Measurements from ENCODE around the gene FAM111A. TPM values are rescaled to one million over a fixed set of nuclear protein-coding genes. Genes with fewer than 3 reads are reported as not detected.

FAM111A gene
- total RNA-seq, 1 experiment from 2014 or later = 37.9 TPM

GRCh38 chr11:59196777-59197176 is 54.1 kb downstream of the FAM111A start:
- in situ Hi-C loops (cut with HindIII; ENCODE audit: low pct_unique_long_range_greater_than_20kb, low sequenced_read_pairs) = no loop called here
- Histone ChIP-seq H3K27me3 (ENCODE audit: control insufficient read depth, insufficient read depth, low read length) (peaks cover 5% of the 10 kb centered on the region), H3K36me3 (ENCODE audit: control insufficient read depth, insufficient read depth, low read length) (no peaks in the 10 kb centered on the region), H3K9me3 (ENCODE audit: control insufficient read depth, insufficient read depth, low read depth, low read length) (no peaks in the 10 kb centered on the region), H3K4me3 (ENCODE audit: low read depth in 2 of 2, low read length in 2 of 2) (no peak overlapping the region), H3K27ac (ENCODE audit: low read length) (no peak overlapping the region), H3K4me1 (ENCODE audit: control insufficient read depth, insufficient read depth, low read length) (no peaks in the 10 kb centered on the region)
- DNase-seq (ENCODE audit: low read depth, low spot score) (no peak), ATAC-seq (no peak)
- intact Hi-C loops (cut with micrococcal nuclease; ENCODE audit: unreplicated experiment) = no loop called here
- BruUV-seq (replicated peaks) = no TSS peak
- ChIA-PET POLR2A (no interaction called here), CTCF (no interaction called here)
- TF ChIP-seq, protein P1, sequence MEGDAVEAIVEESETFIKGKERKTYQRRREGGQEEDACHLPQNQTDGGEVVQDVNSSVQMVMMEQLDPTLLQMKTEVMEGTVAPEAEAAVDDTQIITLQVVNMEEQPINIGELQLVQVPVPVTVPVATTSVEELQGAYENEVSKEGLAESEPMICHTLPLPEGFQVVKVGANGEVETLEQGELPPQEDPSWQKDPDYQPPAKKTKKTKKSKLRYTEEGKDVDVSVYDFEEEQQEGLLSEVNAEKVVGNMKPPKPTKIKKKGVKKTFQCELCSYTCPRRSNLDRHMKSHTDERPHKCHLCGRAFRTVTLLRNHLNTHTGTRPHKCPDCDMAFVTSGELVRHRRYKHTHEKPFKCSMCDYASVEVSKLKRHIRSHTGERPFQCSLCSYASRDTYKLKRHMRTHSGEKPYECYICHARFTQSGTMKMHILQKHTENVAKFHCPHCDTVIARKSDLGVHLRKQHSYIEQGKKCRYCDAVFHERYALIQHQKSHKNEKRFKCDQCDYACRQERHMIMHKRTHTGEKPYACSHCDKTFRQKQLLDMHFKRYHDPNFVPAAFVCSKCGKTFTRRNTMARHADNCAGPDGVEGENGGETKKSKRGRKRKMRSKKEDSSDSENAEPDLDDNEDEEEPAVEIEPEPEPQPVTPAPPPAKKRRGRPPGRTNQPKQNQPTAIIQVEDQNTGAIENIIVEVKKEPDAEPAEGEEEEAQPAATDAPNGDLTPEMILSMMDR (IDR thresholded peaks at IDR 0.05) = no peak
- TF ChIP-seq POLR2AphosphoS5 (IDR thresholded peaks at IDR 0.05; ENCODE audit: low read depth, low read length) (no peak), REST (IDR thresholded peaks at IDR 0.05; ENCODE audit: insufficient read depth in 1 of 2, low read depth in 2 of 2, low read length in 1 of 2) (no peak), TCF7L2 (IDR thresholded peaks at IDR 0.05; ENCODE audit: low read depth, low read length) (no peak), SIN3A (IDR thresholded peaks at IDR 0.05; ENCODE audit: borderline replicate concordance, insufficient read depth, low read depth, low read length) (no peak)

- intact Hi-C loops (cut with micrococcal nuclease; ENCODE audit: unreplicated experiment) = no loop called here
- no peak for DNase-seq (ENCODE audit: low read depth, low spot score)
- Histone ChIP-seq H3K4me1 (ENCODE audit: control insufficient read depth, insufficient read depth, low read length) (no peaks in the 10 kb centered on the region), H3K27ac (ENCODE audit: low read length) (no peak overlapping the region), H3K9me3 (ENCODE audit: control insufficient read depth, insufficient read depth, low read depth, low read length) (no peaks in the 10 kb centered on the region), H3K27me3 (ENCODE audit: control insufficient read depth, insufficient read depth, low read length) (peaks cover 4% of the 10 kb centered on the region), H3K36me3 (ENCODE audit: control insufficient read depth, insufficient read depth, low read length) (no peaks in the 10 kb centered on the region), H3K4me3 (ENCODE audit: low read depth in 2 of 2, low read length in 2 of 2) (no peak overlapping the region)
- ATAC-seq = no peak
- ChIA-PET POLR2A (no interaction called here), CTCF (no interaction called here)
- BruUV-seq (replicated peaks) = no TSS peak
- in situ Hi-C loops (cut with HindIII; ENCODE audit: low pct_unique_long_range_greater_than_20kb, low sequenced_read_pairs) = no loop called here
- no peak for TF ChIP-seq POLR2AphosphoS5 (IDR thresholded peaks at IDR 0.05; ENCODE audit: low read depth, low read length)
- TF ChIP-seq, protein P1 (IDR thresholded peaks at IDR 0.05) = no peak
- TF ChIP-seq SIN3A (IDR thresholded peaks at IDR 0.05; ENCODE audit: borderline replicate concordance, insufficient read depth, low read depth, low read length) = no peak
- no peak for TF ChIP-seq REST (IDR thresholded peaks at IDR 0.05; ENCODE audit: insufficient read depth in 1 of 2, low read depth in 2 of 2, low read length in 1 of 2)
- no peak for TF ChIP-seq TCF7L2 (IDR thresholded peaks at IDR 0.05; ENCODE audit: low read depth, low read length)
Measured at GRCh38 chr11:59197991-59198390, 55.3 kb downstream of the FAM111A start.

Data from Panc1 (cell line).